Measurements from ENCODE around the gene MTG1.

Gene MTG1, protein sequence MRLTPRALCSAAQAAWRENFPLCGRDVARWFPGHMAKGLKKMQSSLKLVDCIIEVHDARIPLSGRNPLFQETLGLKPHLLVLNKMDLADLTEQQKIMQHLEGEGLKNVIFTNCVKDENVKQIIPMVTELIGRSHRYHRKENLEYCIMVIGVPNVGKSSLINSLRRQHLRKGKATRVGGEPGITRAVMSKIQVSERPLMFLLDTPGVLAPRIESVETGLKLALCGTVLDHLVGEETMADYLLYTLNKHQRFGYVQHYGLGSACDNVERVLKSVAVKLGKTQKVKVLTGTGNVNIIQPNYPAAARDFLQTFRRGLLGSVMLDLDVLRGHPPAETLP

DNA sequence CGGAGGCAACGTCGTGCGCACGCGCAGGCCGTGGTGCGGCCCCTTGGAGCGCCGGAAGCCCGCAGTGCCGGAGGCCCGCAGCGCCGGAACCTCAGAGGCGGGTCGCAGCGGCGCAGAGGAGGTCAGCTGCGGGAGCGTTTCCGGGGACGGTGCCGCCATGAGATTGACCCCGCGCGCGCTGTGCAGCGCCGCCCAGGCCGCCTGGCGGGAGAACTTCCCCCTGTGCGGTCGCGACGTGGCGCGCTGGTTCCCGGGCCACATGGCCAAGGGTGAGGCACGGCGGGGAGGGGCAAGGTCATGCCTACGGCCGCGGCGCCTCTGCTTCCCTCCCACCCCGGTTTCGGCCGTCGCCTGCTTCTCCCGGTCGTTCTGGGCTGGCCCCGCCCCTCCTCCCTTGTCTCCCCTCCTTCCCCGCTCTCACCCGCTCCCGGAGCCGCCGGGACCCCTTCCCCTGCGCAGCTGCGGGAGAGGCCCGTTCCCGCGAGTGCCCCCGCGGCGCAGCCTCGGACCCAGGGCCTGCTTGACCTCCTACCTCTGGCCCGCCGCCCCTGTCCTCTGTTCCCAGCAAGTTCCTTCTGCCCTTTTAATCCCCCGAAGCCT is at the start of gene MTG1:
MTG1 (plus strand) TSS at position 94 of the 600 bp plus-strand sequence; CDS start at position 158, 64 bp downstream.
- peak within 1 kb of the TSS; percentile 73 to 75 for H3K4me3 ChIP-seq (replicated peaks in 1 of 2; ENCODE audit: low read depth in 2 of 2, low read length in 2 of 2)
- TF ChIP-seq, protein P1, sequence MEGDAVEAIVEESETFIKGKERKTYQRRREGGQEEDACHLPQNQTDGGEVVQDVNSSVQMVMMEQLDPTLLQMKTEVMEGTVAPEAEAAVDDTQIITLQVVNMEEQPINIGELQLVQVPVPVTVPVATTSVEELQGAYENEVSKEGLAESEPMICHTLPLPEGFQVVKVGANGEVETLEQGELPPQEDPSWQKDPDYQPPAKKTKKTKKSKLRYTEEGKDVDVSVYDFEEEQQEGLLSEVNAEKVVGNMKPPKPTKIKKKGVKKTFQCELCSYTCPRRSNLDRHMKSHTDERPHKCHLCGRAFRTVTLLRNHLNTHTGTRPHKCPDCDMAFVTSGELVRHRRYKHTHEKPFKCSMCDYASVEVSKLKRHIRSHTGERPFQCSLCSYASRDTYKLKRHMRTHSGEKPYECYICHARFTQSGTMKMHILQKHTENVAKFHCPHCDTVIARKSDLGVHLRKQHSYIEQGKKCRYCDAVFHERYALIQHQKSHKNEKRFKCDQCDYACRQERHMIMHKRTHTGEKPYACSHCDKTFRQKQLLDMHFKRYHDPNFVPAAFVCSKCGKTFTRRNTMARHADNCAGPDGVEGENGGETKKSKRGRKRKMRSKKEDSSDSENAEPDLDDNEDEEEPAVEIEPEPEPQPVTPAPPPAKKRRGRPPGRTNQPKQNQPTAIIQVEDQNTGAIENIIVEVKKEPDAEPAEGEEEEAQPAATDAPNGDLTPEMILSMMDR (IDR thresholded peaks at IDR 0.05; ENCODE audit: low read depth, low read length), result no peak
- peak; percentile 90 to 94 for DNase-seq (ENCODE audit: low read depth in 2 of 2)

DNA sequence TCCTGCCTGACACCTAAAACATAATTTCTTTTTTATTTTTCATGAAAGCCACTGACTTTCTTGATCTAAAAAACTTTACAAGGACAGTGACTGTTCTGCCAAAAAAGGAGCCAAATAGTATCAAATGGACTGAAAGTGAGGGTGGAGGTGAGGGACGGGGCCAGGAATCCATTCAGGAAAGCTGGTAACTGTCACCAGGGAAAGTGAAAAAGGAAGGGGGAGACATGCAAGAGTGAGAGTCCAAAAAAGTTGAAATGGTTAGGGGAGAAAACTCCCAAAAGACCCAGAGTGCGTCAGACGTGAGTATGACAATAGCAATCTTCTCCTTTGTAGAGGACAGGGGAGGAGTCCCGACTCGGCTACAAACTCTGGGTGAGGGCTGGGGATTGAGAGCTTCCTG is 49.7 kb upstream of the MTG1 start:
- TF ChIP-seq, protein P1 (IDR thresholded peaks at IDR 0.05; ENCODE audit: low read depth, low read length), result no peak
- DNase-seq (ENCODE audit: low read depth in 2 of 2), result no peak
- no peak overlapping the region for H3K4me3 ChIP-seq (replicated peaks in 1 of 2; ENCODE audit: low read depth in 2 of 2, low read length in 2 of 2)

DNA sequence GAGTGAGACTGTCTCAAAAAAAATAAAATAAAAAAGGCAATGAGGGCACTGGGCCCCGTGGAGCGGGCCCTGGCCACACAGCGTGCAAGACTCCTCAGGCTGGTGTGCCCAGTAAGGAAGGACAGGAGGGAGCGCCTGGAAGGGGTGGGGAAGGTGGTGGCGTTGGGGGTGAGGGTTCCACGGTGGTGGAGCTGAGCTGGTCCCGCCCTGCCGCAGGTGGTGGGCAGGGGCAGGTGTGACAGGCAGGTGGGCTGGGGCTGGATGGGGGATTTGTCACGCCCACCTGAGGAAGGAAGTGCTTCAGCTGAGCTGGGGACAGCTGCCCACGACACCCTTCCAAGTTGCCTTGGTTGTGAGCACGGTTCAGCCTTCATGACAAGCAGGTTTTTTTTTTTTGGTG is 47.5 kb upstream of the MTG1 start:
- no peak for DNase-seq (ENCODE audit: low read depth in 2 of 2)
- TF ChIP-seq, protein P1 (IDR thresholded peaks at IDR 0.05; ENCODE audit: low read depth, low read length), result no peak
- H3K4me3 ChIP-seq (replicated peaks in 1 of 2; ENCODE audit: low read depth in 2 of 2, low read length in 2 of 2), result no peak overlapping the region

DNA sequence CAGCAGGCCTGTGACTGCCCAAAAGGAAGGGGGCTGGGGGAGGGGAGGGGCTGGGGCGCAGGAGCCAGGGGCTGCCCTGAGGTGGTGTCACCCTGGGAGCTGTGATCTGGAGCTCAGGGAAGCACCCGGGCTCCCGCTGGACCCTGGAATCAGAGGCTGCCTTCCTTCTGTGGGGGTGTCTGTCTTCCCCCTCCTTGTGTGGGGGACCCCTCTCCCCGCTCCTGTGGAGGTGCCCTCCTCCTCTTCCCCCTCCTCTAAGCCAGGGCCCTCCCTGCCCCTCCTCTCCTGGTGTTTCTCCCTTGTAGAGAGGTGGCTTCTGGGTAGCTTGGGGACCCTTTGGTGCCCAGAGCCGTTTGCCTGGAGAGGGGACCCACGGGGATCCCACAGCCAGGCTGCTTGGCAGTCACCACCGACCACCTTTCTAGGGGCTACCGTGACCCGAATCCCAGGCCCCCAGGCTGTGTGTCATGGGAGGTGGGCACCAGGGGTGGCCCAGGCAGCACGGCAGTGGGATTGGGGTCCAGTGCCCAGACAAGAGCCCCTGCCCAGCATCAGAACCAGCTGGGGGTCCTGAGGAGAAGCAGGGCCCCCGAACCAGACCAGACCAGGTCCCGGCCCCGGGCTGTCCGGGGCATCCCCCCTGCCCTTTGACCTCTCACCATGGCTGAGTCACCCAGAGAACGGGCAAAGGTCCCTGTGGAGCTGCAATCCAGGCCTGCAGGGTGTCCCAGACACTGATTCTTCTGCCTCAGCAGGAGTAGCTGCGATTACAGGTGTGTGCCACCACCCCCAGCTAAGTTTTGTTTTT is 46.0 kb upstream of the MTG1 start:
- TF ChIP-seq, protein P1 (IDR thresholded peaks at IDR 0.05; ENCODE audit: low read depth, low read length), result no peak
- DNase-seq (ENCODE audit: low read depth in 2 of 2), result no peak
- H3K4me3 ChIP-seq (replicated peaks in 1 of 2; ENCODE audit: low read depth in 2 of 2, low read length in 2 of 2), result no peak overlapping the region

DNA sequence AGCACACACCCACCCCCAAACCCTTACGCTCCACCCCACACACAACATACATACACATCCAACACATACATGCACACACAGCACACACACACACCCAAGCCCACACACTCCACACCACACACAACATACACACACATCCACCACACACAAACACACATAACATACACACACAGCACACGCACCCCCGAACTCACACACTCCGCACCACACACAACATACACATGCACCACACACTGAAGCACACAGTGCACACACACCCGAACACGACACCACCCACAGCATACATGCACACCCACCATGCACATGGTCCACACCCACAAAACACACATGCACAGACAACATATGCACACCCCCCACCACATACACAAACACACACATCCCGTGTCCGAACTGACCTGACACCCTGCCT is 44.8 kb upstream of the MTG1 start:
- no peak for DNase-seq (ENCODE audit: low read depth in 2 of 2)
- TF ChIP-seq, protein P1 (IDR thresholded peaks at IDR 0.05; ENCODE audit: low read depth, low read length), result no peak
- no peak overlapping the region for H3K4me3 ChIP-seq (replicated peaks in 1 of 2; ENCODE audit: low read depth in 2 of 2, low read length in 2 of 2)

DNA sequence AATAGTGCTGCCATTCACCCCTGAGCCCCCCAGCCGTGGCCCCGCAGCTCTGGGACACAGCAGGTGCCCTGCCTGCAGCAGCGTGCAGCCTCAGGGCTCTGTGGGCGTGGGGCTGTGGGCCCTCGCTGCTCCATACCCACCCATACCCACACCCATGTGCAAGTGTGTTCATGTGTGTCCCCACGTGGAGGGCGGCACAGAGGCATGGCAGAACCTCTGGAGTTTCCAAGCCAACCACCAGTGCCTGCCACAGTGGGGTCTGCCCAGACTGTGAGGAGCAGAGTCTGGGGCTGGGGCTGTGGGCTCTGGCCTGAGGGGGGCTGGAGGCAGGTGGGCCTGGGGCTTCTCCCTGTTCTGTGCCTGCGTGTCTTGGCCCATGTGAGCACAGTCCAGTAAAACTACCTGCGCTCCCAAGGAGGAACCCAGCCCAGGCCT is 44.4 kb upstream of the MTG1 start:
- no peak for DNase-seq (ENCODE audit: low read depth in 2 of 2)
- no peak overlapping the region for H3K4me3 ChIP-seq (replicated peaks in 1 of 2; ENCODE audit: low read depth in 2 of 2, low read length in 2 of 2)
- TF ChIP-seq, protein P1 (IDR thresholded peaks at IDR 0.05; ENCODE audit: low read depth, low read length), result no peak

Measured in cardiac fibroblast (primary cell).